ENCODE data around the gene NTHL1.

NTHL1 gene

DNA sequence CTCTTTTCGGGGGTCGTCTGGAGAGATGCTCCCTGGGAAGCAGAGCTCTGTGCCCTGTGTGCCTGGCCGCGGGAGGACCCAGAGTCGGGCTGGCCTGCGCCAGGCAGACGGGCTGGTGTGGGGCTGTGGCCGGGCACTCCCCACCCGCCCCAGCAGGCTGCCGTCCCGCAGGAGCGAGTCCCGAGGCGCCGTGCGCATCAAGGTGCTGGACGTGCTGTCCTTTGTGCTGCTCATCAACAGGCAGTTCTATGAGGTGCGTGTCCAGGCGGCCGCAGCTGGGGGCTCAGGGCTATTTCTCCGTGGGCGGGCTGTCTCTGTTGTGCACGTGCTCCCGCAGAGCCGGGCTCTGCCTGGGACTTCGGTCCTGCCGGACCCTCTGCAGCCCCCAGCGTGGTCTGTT, 15.2 kb upstream of the NTHL1 start:
- no peak for DNase-seq

DNA sequence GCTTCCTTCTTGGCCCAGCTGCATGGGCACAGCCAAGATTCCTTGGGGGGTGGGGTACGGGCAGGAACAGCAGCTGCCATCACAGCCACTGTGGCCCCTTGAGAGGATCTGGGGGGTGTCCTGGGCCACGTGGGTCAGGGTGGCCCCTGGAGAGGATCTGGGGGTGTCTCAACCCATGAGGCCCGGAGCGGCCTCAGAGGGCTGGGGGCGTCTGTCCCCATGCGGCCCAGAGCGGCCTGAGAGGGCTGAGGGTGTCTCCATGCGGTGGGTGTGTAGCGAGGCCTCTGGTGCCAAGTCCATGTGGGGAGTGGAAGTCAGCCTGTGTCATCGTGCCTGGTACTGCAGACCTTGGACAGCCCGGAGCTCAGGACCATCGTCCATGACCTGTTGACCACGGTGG, 13.9 kb upstream of the NTHL1 start:
- no peak for DNase-seq

DNA sequence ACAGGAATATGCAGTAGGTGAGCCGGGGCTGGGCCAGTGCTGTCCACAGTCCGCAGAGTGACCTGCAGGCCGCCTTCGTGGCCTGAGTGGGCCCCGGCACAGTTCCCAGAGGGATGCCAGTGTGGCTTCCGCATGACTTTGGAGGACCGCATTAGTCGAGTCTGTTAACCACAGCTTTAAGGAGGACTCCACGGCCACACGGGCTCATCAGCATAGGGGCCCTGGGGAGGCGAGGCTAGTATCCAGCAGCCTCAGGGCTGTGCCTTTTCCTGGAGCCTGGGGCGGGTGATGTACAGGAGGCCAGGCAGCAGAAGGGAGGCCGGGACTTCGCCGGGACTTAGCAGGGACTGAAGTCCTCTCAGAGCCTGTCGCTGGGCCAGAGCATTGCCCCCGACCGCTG, 13.4 kb upstream of the NTHL1 start:
- no peak for DNase-seq

DNA sequence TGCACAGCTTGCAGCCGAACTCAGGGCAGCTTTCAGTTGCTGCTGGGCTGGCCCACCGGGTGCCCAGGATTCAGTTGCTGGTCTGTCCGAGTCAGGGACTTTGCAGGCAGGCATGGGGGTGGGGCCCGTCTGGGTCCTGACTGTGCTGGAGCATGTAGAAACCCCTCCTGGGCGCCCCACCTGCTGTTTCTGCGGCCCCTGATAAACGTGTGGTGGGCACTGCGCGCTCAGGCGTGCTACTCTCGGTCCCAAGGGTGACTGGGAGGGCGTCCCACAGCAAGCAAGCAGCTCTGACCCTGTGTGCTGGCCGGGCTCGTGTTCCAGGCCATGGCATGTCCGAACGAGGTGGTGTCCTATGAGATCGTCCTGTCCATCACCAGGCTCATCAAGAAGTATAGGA, 12.7 kb upstream of the NTHL1 start:
- no peak for DNase-seq

DNA sequence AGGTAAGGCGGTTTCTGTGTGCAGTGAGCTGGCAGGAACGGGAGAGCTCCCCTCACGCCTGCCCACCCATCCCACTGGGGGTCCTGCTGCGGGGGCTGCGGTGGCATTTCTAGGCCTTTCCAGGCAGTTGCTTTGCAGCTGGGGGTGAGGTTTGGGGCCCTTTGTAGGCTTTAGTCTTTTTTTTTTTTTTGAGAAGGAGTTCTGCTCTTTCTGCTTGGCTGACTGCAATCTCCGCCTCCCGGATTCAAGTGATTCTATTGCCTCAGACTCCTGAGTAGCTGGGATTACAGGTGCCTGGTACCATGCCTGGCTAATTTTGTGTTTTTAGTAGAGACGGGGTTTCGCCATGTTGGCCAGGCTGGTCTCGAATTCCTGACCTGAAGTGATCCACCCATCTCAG, 11.2 kb upstream of the NTHL1 start:
- no peak for DNase-seq

DNA sequence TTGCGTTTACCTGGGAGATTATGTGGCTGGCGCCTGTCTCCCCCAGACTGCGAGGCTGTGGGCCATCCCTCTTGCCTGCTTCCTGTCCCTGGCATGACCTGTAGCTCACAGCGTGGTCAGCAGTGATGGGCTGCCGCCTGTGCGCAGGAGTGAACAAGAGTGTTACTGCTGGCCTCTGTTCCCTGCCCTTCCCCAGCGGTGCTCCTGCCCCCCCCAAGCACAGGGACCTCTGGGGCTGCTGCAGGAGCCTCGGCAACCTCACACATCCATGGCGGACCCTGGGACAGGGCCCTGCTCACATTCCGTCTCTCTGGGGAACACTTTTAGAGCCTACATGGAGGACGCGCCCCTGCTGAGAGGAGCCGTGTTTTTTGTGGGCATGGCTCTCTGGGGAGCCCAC, 10.8 kb upstream of the NTHL1 start:
- no peak for DNase-seq

DNA sequence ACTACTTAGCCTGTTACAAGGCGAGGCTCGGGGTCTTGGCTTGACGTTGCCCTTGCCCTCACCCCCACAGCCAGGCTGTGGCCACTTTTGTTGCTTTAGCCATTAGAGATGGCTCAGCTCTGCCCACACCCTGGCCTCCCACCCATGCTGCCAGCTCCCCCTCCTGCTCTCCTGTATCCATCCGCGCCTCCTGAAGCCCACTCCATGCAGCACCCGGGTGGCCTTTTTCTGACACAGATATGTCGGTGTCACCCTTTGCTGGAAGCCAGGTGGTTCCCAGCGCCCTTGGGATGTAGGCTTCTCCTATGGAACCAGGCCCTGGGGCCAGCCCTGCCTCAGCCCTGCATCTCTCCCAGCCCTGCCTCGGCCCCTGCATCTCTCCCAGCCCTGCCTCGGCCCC, 9.8 kb upstream of the NTHL1 start:
- no peak for DNase-seq

DNA sequence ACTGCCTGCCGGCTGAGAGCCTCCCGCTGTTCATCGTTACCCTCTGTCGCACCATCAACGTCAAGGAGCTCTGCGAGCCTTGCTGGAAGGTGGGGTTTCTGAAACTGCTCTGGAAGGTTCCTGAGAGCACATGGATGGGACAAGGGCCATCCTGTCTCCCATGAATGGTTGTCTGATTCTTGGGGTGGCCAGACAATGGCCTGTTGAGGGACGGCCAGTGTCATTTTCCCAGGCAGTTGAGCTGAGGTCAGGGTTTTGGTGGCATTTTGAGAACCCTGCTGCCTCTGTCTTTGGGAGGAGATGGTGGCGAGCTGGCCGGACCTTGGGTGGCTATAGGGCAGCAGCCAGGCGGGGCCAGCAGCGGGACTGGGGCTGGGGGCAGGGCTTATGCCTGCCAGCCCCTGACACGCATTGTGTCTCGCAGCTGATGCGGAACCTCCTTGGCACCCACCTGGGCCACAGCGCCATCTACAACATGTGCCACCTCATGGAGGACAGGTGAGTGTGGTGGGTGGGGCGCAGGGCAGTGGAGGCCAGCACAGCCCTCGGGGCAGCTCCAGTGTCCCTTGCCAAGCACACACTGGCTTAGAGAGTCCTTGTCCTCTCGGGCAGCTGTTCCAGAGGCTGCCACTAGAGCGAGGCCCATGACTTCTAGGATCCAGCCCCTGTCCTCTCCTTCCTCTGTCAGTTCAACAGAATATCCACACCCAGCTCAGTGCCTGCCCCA, 9.2 kb upstream of the NTHL1 start:
- DNase-seq, result no peak

DNA sequence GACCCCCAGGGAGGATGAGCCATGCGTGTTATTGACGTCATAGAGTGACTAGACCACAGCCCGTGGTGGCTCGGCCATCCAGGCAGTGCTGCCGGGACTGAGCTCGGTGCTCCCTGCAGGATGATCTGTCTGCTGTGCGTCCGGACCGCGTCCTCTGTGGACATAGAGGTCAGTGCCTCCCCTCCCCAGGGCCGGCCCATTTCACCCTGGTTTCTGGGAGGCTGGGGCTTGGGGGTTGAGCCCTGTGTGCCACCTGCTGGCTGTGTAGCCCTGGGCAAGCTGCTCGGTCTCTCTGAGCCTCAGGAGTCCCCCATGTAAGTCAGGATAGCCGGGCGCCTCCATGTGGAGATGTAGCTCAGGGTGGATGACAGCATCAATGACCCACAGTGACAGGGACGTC, 8.4 kb upstream of the NTHL1 start:
- no peak for DNase-seq

DNA sequence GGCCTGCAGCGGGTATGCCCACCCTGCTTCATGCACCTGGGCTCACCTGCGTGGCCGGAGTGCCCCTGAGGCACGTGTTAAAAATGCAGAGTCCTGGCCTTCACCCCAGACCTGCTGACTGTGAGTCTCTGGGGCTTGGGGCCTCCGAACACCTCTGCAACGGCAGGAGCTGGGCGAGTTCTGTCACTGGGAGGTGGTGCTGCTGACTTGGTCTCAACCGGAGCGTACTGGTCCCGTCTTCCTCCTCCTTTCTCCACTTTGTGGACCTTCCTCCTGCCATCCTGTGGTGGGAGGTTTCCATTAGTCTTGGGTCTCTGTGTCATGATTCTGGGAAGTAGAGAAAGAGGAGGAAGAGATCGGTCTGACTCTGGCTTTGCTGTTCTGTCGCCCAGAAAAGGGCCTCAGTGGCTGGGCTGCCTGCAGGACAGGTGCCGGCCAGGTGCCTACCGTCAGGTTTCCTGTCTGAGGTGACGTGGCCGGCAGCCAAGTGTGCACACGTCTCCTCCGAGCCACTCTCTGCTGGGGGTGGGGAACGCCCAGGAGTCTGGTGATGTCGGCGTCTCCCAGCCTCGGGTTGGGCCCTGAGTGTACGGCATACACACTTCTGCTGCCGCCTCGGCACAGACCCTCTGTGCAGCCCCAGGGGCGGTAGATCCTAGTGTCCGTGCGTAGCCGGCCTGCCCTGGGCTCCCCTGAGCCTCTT, 7.1 kb upstream of the NTHL1 start:
- no peak for DNase-seq

DNA sequence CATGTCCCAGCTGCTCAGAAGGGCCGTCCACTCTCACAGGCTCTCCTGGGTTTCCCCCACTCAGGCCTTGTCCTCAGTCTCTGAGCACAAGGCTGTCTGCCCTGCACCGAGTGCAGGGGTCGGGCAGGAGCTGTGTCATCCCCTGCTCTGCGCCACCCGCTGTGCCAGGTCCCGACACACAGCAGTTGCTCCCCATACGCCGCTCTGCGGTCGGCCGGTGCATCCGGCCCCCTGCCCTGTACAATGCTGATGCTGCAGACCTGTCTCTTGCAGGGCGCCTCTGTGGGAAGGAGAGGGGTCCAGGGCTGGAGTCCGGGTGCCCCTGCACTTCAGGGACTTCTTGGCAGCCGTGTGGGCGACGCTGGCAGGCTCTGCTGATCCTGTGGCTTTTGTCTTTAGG, 6.3 kb upstream of the NTHL1 start:
- no peak for DNase-seq

DNA sequence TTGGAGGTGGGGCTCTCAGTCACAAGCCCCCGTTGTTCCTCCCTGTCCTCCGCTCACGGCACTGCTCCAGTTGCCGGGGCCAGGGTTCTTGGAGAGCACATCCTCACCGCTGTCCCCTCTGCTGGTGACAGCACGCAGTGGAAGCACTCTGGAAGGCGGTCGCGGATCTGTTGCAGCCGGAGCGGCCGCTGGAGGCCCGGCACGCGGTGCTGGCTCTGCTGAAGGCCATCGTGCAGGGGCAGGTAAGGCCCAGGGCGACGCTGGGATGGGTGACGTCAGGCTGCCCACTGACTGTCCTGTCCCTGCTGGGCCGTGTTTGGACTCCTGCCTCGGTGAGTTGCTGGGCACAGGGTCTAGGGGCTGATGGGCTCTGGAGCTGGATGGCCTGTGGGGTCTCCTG, 5.6 kb upstream of the NTHL1 start:
- DNase-seq, result no peak

DNA sequence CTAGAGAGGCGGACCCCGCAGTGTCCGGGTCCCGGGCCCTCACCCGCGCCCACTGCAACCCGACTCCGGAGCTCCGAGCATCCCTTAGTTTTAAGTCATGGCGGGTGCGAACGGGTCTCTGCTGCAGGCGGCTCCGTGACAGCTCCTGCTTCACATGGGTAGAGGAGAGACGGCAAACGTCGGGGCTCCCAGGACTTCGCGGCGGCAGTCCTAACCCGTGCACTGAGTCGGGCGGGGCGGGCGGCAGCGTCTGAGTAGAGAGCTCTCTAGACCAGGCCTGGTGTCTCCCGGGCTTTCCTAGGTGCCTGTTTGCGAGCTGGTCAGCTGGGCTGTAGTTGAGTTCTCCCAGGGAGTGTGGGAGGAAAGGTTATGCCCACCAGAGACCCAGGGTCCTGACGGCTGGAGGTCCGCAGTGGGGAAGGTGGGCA, 496 bp upstream of the NTHL1 start:
- no peak for DNase-seq

DNA sequence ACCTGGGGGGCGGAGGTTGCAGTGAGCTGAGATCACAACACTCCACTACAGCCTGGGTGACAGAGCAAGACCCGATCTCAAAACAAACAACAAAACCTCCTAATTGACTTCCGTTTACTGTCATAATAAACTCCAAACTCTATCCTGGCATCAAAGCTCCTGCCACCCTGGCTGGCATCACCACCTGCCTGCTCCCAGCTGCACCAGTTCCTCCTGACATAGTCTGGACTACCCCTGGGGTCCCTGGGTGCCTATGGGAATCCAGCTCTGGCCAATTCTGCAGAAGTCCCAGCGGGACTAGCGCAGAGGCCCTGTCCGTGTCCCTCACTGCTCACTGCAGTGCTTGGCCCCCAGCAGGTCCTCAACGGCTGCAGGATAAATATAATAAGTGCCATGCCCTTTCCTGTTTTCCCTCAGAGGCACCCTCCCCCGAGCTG, 723 bp downstream of the NTHL1 start:
- DNase-seq, result no peak

DNA sequence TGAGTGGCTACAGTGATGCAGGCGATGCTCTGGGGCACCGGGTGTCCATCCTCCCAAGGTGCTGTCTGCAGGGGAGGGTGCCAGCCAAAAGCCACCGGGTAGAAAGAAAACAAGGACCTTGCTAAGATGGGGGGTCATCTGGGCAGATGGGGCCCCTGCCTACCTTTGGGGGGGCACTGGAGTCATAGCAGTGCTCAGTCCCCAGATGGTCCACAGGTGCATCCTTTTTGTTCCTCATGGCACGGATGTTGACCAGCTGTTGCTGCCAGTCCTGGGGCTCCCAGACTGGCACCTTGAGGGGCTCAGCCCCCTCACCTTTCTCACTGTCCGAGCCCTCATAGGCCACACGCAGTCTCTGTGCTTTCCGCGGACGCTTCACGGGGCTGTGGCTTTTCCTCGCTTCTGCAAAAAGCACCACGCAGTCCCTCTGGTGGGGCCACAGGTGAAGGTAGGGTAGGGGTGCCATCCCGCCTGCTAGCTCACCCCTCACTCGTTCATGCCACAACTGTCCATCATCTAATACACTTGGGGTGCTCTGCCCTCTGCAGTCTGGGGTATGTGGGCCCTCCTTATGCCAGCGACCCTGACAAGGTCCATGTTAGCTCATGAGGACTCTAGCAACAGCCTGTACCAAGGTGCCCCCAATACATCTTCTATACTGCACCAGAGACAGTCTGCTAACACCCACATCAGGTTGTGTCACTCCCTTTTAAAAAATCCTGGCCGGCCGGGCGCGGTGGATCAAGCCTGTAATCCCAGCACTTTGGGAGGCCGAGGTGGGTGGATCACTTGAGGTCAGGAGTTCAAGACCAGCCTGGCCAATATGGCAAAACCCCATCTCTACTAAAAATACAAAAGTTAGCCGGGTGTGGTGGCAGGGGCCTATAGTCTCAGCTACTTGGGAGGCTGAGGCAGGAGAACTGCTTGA, 1.4 kb downstream of the NTHL1 start:
- no peak for DNase-seq

DNA sequence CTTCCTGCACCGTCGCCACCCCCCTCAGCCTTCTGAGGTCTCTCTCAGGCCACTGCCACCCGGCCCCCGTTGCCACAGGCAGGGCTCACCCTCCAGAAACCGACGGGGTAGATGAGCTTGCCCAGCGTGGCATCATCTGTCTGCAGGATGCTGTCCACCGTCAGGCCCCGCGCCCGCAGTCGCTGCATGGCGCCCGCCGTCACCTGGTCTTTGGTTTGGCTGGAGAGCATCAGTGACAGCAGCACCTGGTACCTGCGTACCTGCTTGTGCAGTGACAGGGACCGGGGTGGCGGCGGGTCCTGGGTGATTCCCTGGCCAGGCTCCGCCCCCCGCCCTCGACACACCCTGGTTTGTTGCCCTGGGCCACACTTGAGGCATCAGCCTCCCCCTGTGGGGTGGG, 3.1 kb downstream of the NTHL1 start:
- DNase-seq, result no peak

DNA sequence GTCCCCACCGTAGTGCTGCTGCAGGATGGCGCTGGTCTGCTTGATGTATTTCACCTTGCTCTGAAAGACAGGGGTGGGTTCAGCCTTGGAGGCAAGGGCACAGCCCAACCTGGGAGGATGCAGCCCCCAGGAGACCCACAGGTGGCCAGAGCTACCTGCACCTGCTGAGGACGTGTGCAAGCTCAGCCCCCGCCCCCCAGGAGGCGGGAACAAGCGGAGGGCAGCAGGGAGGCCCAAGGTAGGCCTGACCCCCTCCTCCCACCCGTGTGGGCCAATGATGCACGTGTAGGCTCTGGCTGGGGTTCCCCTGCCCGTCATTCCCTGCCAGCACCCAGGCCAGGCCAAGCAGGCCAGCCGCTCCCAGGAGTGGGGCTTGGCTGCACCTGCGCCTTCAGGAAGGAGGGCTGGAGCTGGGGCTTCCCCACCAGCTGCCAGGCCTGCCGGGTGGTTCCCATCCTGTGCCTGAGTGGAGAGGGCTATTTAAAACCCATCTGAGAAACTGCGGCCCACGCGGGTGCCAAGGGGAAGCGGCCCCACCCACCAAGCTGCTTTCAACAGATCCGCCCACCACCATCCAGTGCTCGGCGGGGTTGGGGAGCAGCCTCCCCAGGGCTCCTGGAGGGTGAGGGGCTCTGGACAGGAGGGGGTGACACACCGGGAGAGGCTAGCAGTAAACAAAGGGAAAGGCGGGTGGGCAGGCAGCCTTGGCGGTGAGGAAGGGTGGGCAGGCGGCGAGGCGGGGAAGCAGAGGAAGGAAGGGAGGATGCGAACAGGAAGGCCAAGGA, 3.8 kb downstream of the NTHL1 start:
- DNase-seq, result no peak

DNA sequence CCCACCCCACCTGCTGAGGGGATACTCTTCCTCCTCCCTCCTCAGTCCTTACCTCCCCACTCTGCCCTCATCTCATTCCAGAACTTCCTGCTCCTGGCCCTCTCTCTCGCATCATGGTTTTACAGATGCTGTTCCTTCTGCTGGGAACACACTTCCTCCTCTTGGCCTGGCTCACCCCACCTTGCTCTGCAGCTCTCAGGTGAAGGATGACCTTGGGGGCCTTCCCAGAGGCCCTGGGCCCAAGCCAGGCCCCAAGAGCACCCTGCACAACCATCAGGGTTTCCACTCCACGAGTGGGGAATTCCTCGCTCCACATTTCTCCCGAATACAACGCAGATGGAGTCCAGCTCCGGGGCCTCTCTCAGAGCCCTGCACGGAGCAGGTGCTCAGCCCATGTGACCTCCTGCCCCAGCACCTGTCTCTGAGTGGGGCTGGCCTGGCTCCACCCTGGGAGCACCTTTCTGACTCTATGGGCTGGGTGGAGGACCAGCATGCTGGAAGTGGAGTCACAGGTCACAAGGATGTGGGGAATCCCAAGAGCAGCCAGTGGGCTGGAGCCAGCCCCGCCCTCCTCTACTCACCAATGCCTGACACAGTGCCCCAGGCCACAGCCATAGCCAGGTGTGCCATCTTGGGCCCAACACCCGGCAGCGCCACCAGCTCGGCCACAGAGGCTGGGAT, 4.5 kb downstream of the NTHL1 start:
- DNase-seq, result no peak

DNA sequence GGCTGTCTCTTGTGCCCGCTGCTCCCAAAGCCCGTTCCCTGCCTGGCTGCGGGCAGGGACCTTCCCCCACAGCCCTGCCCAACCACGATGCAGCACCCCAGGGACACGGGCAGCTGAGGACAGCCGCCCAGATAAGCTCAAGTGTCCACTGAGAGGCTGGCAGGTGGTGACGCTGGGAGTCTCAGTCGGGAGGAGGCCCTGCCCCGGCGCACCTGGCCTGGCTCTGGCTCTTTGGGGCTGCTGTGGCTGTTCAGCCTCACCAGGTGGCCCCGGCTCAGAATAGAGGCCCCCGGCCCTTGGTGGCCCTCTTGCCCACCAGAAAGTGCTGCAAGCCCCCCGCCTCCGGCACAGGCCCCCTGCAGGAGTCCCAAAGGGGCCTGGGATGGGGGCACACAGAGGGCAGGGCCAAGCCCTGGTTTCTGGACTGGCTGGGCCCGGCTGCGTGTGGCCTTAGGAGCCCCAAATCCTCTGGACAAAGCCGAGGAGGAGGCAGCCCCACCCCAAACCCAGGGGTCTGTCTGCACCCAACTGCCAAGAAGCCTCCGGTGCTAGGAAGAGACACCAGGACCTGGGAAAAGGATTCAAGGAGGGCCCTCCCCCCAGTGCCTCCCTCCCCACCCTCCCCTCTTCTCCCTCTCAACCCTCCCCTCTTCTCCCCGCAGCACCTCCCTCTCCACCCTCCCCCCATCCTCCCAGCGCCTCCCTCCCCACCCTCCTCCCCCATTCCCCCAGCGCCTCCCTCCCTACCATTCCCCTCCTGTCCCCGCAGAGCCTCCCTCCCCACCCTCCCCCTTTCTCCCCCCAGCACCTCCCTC, 5.3 kb downstream of the NTHL1 start:
- no peak for DNase-seq

DNA sequence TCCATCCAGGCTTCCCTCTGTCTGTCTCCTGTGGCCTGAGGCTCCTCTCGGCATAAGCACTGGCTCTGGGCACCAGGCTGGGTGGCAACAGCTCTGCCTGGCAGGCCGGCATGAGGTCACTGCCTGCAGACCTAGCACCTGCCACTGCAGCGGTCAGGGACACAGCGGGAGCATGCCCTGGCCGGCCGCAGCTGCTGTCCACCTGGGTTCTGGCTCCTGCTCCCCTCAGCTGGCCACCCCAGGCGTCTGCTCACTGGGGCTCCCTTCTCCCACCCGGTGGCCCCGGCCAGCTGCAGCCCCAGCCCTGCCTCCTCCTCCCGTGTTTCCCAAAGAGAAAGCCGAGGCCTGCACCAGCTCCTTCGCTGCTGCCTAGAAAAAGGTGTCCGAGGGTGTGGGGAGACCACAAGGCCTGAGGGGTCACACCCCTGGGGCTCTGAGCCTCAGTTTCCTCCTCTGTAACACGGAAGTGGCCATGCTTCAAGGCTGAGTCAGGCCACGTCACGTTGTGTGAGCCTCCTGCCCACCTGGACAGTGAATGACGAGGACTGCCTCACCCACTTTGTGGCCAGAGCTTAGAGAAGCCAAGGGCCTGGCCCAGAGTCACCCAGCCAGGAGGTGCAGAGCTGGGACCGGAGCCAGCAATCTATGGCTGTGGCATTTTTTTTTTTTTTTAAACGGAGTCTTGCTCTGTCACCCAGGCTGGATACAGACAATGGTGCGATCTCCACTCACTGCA, 6.7 kb downstream of the NTHL1 start:
- no peak for DNase-seq
